Breast epithelium (tissue), 3 donors: Measurements from ENCODE around the gene FMNL2.

Experiments
- POLR2A ChIP-seq: fragments of 450-650 bp; IDR thresholded peaks from one replicate; pipeline ENCODE4 v1.6.1; 2016; ENCODE audit warnings: antibody characterized with exemption, mild to moderate bottlenecking, moderate library complexity
- TF ChIP-seq, protein P1 (sequence below), 3 donors: fragments of 450-650 bp; IDR thresholded peaks; one replicate each; pipeline ENCODE4 v1.5.1; 2016 to 2017; ENCODE audit warnings: antibody characterized with exemption in 3 of 3, mild to moderate bottlenecking in 3 of 3, moderate library complexity in 3 of 3

DNA sequence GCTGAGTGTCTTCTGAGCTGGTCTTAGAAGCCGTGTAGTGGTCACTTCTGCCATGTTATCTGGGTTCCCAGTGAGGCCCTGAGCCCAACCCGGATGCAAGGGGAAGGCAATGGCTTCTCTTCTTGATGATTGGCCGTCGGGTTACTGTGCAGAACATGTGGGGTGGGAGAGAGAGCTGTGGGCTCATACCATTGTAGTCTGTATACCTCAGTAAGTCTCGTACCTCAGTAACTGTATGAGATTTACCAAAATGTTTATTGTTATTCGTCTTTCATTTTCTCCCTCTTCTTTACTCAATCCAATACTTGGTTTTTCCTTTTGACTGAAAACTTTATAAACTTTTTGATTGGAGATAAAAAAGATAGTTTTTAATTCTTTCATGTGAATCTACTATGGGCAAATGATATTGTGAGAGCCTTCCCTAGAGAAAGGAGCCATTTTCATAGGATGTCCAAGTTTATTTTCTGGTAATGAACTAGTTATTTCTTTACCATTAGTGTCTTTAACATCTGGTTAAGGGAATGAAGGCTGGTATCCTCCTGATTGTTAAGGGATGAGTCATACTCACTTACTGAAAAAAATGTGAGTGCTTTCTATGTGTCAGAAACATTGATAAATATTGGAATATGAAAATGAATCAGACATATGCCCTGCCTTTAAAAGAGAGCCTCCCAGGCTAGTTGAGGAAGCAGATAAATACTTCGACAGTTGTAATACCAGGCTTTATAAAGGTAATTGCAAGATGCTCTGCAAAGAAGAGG is 252.4 kb downstream of the FMNL2 start:
- TF ChIP-seq, protein P1, sequence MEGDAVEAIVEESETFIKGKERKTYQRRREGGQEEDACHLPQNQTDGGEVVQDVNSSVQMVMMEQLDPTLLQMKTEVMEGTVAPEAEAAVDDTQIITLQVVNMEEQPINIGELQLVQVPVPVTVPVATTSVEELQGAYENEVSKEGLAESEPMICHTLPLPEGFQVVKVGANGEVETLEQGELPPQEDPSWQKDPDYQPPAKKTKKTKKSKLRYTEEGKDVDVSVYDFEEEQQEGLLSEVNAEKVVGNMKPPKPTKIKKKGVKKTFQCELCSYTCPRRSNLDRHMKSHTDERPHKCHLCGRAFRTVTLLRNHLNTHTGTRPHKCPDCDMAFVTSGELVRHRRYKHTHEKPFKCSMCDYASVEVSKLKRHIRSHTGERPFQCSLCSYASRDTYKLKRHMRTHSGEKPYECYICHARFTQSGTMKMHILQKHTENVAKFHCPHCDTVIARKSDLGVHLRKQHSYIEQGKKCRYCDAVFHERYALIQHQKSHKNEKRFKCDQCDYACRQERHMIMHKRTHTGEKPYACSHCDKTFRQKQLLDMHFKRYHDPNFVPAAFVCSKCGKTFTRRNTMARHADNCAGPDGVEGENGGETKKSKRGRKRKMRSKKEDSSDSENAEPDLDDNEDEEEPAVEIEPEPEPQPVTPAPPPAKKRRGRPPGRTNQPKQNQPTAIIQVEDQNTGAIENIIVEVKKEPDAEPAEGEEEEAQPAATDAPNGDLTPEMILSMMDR (IDR thresholded peaks at IDR 0.05): no peak
- TF ChIP-seq POLR2A: no peak
